ENCODE measurements around the gene FNTB. TPM values are rescaled to one million over a fixed set of nuclear protein-coding genes. Genes with fewer than 3 reads are reported as not detected.

The FNTB gene
- polyA plus RNA-seq, 3 donors, result 12.3 to 14.2 (median 14.1) TPM

DNA sequence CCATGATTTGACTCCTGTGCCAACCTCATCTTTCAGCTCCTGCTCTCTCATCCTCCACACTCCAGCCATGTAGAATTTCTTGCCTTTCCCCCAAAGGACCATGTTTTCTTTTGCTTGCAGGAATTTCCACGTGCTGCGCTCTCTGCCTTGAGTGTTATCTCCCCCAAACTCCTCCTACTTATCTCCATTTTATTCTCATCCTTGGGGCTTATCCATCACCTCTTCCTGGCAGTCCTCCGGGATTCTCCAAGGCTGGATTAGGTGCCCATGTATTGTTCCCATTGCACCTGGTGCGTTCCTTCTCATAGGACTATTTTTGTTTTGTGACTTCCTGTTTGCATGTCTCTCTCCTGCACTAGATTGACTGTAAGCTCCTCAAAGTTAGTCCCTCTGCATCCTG lies 122.7 kb downstream of the FNTB start:
- Histone ChIP-seq H3K9ac (ENCODE audit: insufficient read depth, low read length, poor library complexity, severe bottlenecking) (no peak overlapping the region), H3K79me2 (ENCODE audit: insufficient read depth, low read length) (no peaks in the 10 kb centered on the region), H3K27me3 (ENCODE audit: control insufficient read depth in 2 of 2, insufficient read depth in 2 of 2, low read length in 2 of 2) (no peaks in the 10 kb centered on the region), H3K4me2 (replicated peaks; ENCODE audit: extremely low read depth, low read length, poor library complexity, severe bottlenecking) (no peak overlapping the region), H3K36me3 (replicated peaks in 1 of 2; ENCODE audit: control insufficient read depth in 1 of 2, insufficient read depth in 2 of 2, low read length in 2 of 2) (no peaks in the 10 kb centered on the region), H3K4me1 (ENCODE audit: control insufficient read depth in 1 of 2, insufficient read depth in 2 of 2, low read length in 2 of 2) (no peaks in the 10 kb centered on the region), H2AFZ (ENCODE audit: insufficient read depth, low read depth, low read length, poor library complexity, severe bottlenecking) (peak overlapping the region; percentile 17), H3K9me3 (replicated peaks in 1 of 2; ENCODE audit: control insufficient read depth in 1 of 2, insufficient read depth in 1 of 2, low read length in 2 of 2) (no peaks in the 10 kb centered on the region), H4K20me1 (ENCODE audit: insufficient read depth, low read length) (no peaks in the 10 kb centered on the region), H3K4me3 (replicated peaks in 1 of 3; ENCODE audit: low read depth in 2 of 3, low read length in 3 of 3) (no peak overlapping the region), H3K27ac (ENCODE audit: low read depth in 1 of 2, low read length in 2 of 2) (no peak overlapping the region)
- TF ChIP-seq, protein P1, sequence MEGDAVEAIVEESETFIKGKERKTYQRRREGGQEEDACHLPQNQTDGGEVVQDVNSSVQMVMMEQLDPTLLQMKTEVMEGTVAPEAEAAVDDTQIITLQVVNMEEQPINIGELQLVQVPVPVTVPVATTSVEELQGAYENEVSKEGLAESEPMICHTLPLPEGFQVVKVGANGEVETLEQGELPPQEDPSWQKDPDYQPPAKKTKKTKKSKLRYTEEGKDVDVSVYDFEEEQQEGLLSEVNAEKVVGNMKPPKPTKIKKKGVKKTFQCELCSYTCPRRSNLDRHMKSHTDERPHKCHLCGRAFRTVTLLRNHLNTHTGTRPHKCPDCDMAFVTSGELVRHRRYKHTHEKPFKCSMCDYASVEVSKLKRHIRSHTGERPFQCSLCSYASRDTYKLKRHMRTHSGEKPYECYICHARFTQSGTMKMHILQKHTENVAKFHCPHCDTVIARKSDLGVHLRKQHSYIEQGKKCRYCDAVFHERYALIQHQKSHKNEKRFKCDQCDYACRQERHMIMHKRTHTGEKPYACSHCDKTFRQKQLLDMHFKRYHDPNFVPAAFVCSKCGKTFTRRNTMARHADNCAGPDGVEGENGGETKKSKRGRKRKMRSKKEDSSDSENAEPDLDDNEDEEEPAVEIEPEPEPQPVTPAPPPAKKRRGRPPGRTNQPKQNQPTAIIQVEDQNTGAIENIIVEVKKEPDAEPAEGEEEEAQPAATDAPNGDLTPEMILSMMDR (IDR thresholded peaks at IDR 0.05), result no peak
- no peak overlapping the region for H3K27ac Mint-ChIP-seq
- H3K27me3 Mint-ChIP-seq (ENCODE audit: low read depth in 3 of 3), result peaks cover 2 to 6% (median 5%) of the 10 kb centered on the region in 3 donors
- 84% methylated on average over 4 of the region's 4 CpGs for WGBS (ENCODE audit: insufficient coverage)
- no peak overlapping the region for H3K4me3 Mint-ChIP-seq
- no peaks in the 10 kb centered on the region for H3K36me3 Mint-ChIP-seq
- DNase-seq, result no peak
- peaks cover 0 to 3% (median 0%) of the 10 kb centered on the region in 7 donors for H3K9me3 Mint-ChIP-seq
- intact Hi-C loops (cut with micrococcal nuclease), result loop anchor here (10.0 kb wide), 1 partner anchor 195 kb away; the partner anchor contains the start of gene CHURC1 (in 2 of the 2)
- H3K4me1 Mint-ChIP-seq, result no peaks in the 10 kb centered on the region

DNA sequence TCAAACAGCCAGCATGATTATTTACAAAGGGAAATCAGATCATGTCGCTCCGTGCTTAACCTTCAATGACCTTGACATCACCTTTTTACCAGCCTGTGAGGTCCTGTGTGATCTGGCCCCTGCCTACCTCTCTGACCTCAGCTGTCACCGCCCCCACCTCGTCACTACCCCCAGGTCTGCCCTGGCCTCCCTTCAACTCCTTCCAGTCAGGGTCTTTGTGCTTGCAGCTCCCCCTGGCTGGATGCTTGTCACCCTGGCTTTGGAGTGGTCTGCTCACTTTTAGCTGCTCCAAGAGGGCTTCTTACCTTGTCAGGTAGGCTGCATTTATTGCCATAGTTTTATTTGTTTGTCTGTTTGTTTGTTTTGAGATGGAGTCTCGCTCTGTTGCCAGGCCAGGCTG lies 123.8 kb downstream of the FNTB start:
- H3K4me1 Mint-ChIP-seq, result peaks cover 2% of the 10 kb centered on the region
- no peaks in the 10 kb centered on the region for H3K9me3 ChIP-seq (replicated peaks in 1 of 2; ENCODE audit: control insufficient read depth in 1 of 2, insufficient read depth in 1 of 2, low read length in 2 of 2)
- H3K27ac Mint-ChIP-seq, result peak overlapping the region in 1 of 7 donors; percentile 38
- WGBS (ENCODE audit: insufficient coverage), result 84% methylated on average over 4 of the region's 5 CpGs
- no peak overlapping the region for H2AFZ ChIP-seq (ENCODE audit: insufficient read depth, low read depth, low read length, poor library complexity, severe bottlenecking)
- H3K36me3 Mint-ChIP-seq, result no peaks in the 10 kb centered on the region
- H3K4me1 ChIP-seq (ENCODE audit: control insufficient read depth in 1 of 2, insufficient read depth in 2 of 2, low read length in 2 of 2), result no peaks in the 10 kb centered on the region
- no peak overlapping the region for H3K4me3 ChIP-seq (replicated peaks in 1 of 3; ENCODE audit: low read depth in 2 of 3, low read length in 3 of 3)
- no peaks in the 10 kb centered on the region for H3K36me3 ChIP-seq (replicated peaks in 1 of 2; ENCODE audit: control insufficient read depth in 1 of 2, insufficient read depth in 2 of 2, low read length in 2 of 2)
- no peaks in the 10 kb centered on the region for H3K27me3 ChIP-seq (ENCODE audit: control insufficient read depth in 2 of 2, insufficient read depth in 2 of 2, low read length in 2 of 2)
- intact Hi-C loops (cut with micrococcal nuclease), result no loop called here
- DNase-seq, result no peak
- no peaks in the 10 kb centered on the region for H4K20me1 ChIP-seq (ENCODE audit: insufficient read depth, low read length)
- no peak overlapping the region for H3K9ac ChIP-seq (ENCODE audit: insufficient read depth, low read length, poor library complexity, severe bottlenecking)
- H3K4me2 ChIP-seq (replicated peaks; ENCODE audit: extremely low read depth, low read length, poor library complexity, severe bottlenecking), result no peak overlapping the region
- peaks cover 2 to 6% (median 5%) of the 10 kb centered on the region in 3 donors for H3K27me3 Mint-ChIP-seq (ENCODE audit: low read depth in 3 of 3)
- TF ChIP-seq, protein P1 (IDR thresholded peaks at IDR 0.05), result no peak
- no peak overlapping the region for H3K4me3 Mint-ChIP-seq
- H3K27ac ChIP-seq (ENCODE audit: low read depth in 1 of 2, low read length in 2 of 2), result no peak overlapping the region
- H3K9me3 Mint-ChIP-seq, result peaks cover under 1 to 6% (median 3%) of the 10 kb centered on the region in 7 donors
- no peaks in the 10 kb centered on the region for H3K79me2 ChIP-seq (ENCODE audit: insufficient read depth, low read length)

Small RNA genes lying within 50 kb of the gene (small RNA-seq; reads per million reads assigned to genes)
- gene MIR4706 (ENCODE audit: insufficient read length, low read depth), result not detected

Other genes starting within 250 kb of the FNTB start
- gene SPTB, start 107.0 kb upstream of the FNTB start, polyA plus RNA-seq, result not detected
- gene CHURC1, start 72.4 kb upstream of the FNTB start, polyA plus RNA-seq, result 10 to 100 TPM; 31.1 to 98.3 (median 81.2) TPM
- gene GPX2, start 44.1 kb upstream of the FNTB start, polyA plus RNA-seq, result not detected
- under 1 TPM; 0.09 to 0.14 (median 0.09) TPM for gene RAB15, start 14.6 kb upstream of the FNTB start, polyA plus RNA-seq
- gene MAX, start 115.6 kb downstream of the FNTB start, polyA plus RNA-seq, result 10 to 100 TPM; 78.2 to 87.0 (median 81.5) TPM

All from CD14-positive monocyte (primary cell).